GM12878 (cell line): Measurements from ENCODE around the gene STK33. TPM values are rescaled to one million over a fixed set of nuclear protein-coding genes. Genes with fewer than 3 reads are reported as not detected.

ENCODE experiments used
- BCL11A ChIP-seq: IDR thresholded peaks from 2 replicates; pipeline ENCODE4 v1.6.1; 2011; ENCODE audit warnings: low read depth, low read length
- CBX3 ChIP-seq: fragments of 200-600 bp; sonication (generic); IDR thresholded peaks from 2 replicates; pipeline ENCODE4 v1.6.1; 2016; ENCODE audit warnings: low read depth, borderline replicate concordance
- CEBPB ChIP-seq, 2 experiments: fragments of 150-350 bp in 1 of 2; IDR thresholded peaks; 2 replicates each; pipeline ENCODE4 v1.6.1; 2012 to 2014; ENCODE audit warnings: low read depth in 2 of 2, low read length in 2 of 2, borderline replicate concordance in 1 of 2, inconsistent platforms in 1 of 2
- CREM ChIP-seq: IDR thresholded peaks from 2 replicates; pipeline ENCODE4 v1.6.1; 2014; ENCODE audit warnings: antibody characterized with exemption, low read depth
- EZH2 ChIP-seq: IDR thresholded peaks from 2 replicates; pipeline ENCODE4 v1.6.1; 2012; ENCODE audit warnings: low read depth, mild to moderate bottlenecking, control low read depth, inconsistent platforms, low read length, borderline replicate concordance; ENCODE audit not compliant: control insufficient read depth
- FOXM1 ChIP-seq: IDR thresholded peaks from 2 replicates; pipeline ENCODE4 v1.6.1; 2012; ENCODE audit warnings: low read depth, mild to moderate bottlenecking, inconsistent platforms, low read length, moderate library complexity
- HDGF ChIP-seq: fragments of 450-650 bp; IDR thresholded peaks from 2 replicates; pipeline ENCODE4 v1.6.1; 2016; ENCODE audit warnings: antibody characterized with exemption
- JUNB ChIP-seq: IDR thresholded peaks from 2 replicates; pipeline ENCODE4 v1.6.1; 2016; ENCODE audit warnings: antibody characterized with exemption, mild to moderate bottlenecking
- JUND ChIP-seq: IDR thresholded peaks from 2 replicates; pipeline ENCODE4 v1.6.1; 2012; ENCODE audit warnings: low read depth, mild to moderate bottlenecking, low read length, improper control_type of control experiment, moderate library complexity
- NR2C2 ChIP-seq: IDR thresholded peaks from 2 replicates; pipeline ENCODE4 v1.6.1; 2011; ENCODE audit warnings: borderline replicate concordance, low read depth; ENCODE audit not compliant: control insufficient read depth, insufficient read length
- PAX5 ChIP-seq: IDR thresholded peaks from 2 replicates; pipeline ENCODE4 v1.6.1; 2011; ENCODE audit warnings: low read depth, low read length, borderline replicate concordance
- RB1 ChIP-seq: fragments of 450-650 bp; formaldehyde crosslinking; IDR thresholded peaks from 2 replicates; pipeline ENCODE4 v1.6.1; 2017; ENCODE audit warnings: mild to moderate bottlenecking, borderline replicate concordance
- SP1 ChIP-seq: IDR thresholded peaks from one replicate; pipeline ENCODE4 v1.6.1; 2011; ENCODE audit warnings: low read depth, low read length
- SPI1 ChIP-seq: IDR thresholded peaks from 2 replicates; pipeline ENCODE4 v1.6.1; 2011; ENCODE audit warnings: low read depth, mild to moderate bottlenecking, low read length, moderate library complexity, borderline replicate concordance; ENCODE audit not compliant: insufficient read depth
- SREBF2 ChIP-seq: IDR thresholded peaks from 2 replicates; pipeline ENCODE4 v1.6.1; 2012; ENCODE audit warnings: mild to moderate bottlenecking, low read length
- STAT3 ChIP-seq: IDR thresholded peaks from 2 replicates; pipeline ENCODE4 v1.6.1; 2011; ENCODE audit warnings: low read depth, low read length, improper control_type of control experiment
- TCF3 ChIP-seq: IDR thresholded peaks from 2 replicates; pipeline ENCODE4 v1.6.1; 2012; ENCODE audit warnings: low read depth, mild to moderate bottlenecking, low read length, borderline replicate concordance; ENCODE audit not compliant: insufficient read depth
- USF2 ChIP-seq: IDR thresholded peaks from 2 replicates; pipeline ENCODE4 v1.6.1; 2011; ENCODE audit warnings: low read depth, low read length, improper control_type of control experiment, borderline replicate concordance
- ZSCAN29 ChIP-seq: fragments of 450-650 bp; IDR thresholded peaks from 2 replicates; pipeline ENCODE4 v1.6.1; 2017; ENCODE audit warnings: mild to moderate bottlenecking, moderate library complexity
- polyA plus RNA-seq, 11 experiments: library from polyadenylated mRNA; depleted of rRNA in 4 of 11; unstranded in 6 of 11; stranded (reverse) in 5 of 11; fragments of >200 nt; fragmentation: Nextera tagmentation in 4 of 11; fragmentation: Illumina TruSeq in 1 of 11; extraction: Ambion mirVana in 4 of 11; extraction: Trizol in 1 of 11; gene quantifications; 1 replicate in 1 of 11; 2 replicates in 10 of 11; pipeline versions ENCODE4 v1.2.1 to v1.2.3, GENCODE V29; 2011 to 2016; ENCODE audit warnings: inconsistent platforms in 2 of 11, missing spikeins in 2 of 11, low read depth in 1 of 11
- total RNA-seq, 4 experiments: library from RNA; depleted of rRNA in 3 of 4; stranded (reverse); fragments of >200 nt in 3 of 4; fragmentation: Illumina TruSeq in 1 of 4; extraction: Trizol in 1 of 4; gene quantifications; 2 replicates each; pipeline versions ENCODE4 v1.2.1 to v1.2.3, GENCODE V29; 2013 to 2021

Gene STK33
- total and polyA plus RNA-seq, 10 of the 15 experiments (the other 5 are each of a cell fraction or from before 2014, with no cell fraction given) = 5.2 to 27.3 (median 18.3) TPM

GRCh38 chr11:8477680-8478079 is 116.3 kb downstream of the STK33 start (continued):
- TF ChIP-seq SREBF2 (no peak), SPI1 (no peak), USF2 (no peak), PAX5 (no peak), FOXM1 (no peak), RB1 (no peak), ZSCAN29 (no peak), HDGF (no peak), CEBPB (IDR thresholded peaks at IDR 0.05; ENCODE audit: borderline replicate concordance in 1 of 2, low read depth in 2 of 2, low read length in 2 of 2) (no peak), EZH2 (no peak), CBX3 (no peak), CREM (no peak), NR2C2 (no peak), JUNB (peak; percentile 43), BCL11A (0 out of 2 replicates have a peak, but pooled peaks have one; percentile 13), TCF3 (no peak), STAT3 (no peak), SP1 (no peak), JUND (no peak)
